Fibroblast of skin of left biceps (primary cell): ENCODE results near the gene CNTN5.

Source experiments
- DNase-seq, 2 experiments: peaks; one replicate each; pipeline ENCODE4 v3.0.0-alpha.2; 2013; ENCODE audit warnings: low read depth in 2 of 2

CNTN5 gene

GRCh38 chr11:99509863-99510262, 489.1 kb downstream of the CNTN5 start:
- no peak for DNase-seq

GRCh38 chr11:99513368-99513767, 492.6 kb downstream of the CNTN5 start:
- DNase-seq = no peak

- DNase-seq = no peak
These were observed 498.3 kb downstream of the CNTN5 start for GRCh38 chr11:99519095-99519494.

- DNase-seq = peak; percentile 6 to 14
These were observed 501.9 kb downstream of the CNTN5 start for GRCh38 chr11:99522467-99523173.

- no peak for DNase-seq
These were observed 510.7 kb downstream of the CNTN5 start for GRCh38 chr11:99531468-99531867.

- no peak for DNase-seq
These were observed 514.1 kb downstream of the CNTN5 start for GRCh38 chr11:99534812-99535211.

- DNase-seq = no peak
These were observed 514.7 kb downstream of the CNTN5 start for GRCh38 chr11:99535406-99535805.

GRCh38 chr11:99535819-99536218, 515.1 kb downstream of the CNTN5 start:
- DNase-seq = no peak

GRCh38 chr11:99537681-99538080, 516.9 kb downstream of the CNTN5 start:
- DNase-seq = no peak

- DNase-seq = no peak
These were observed 524.9 kb downstream of the CNTN5 start for GRCh38 chr11:99545616-99546015.

GRCh38 chr11:99548264-99548663, 527.5 kb downstream of the CNTN5 start:
- DNase-seq = no peak

- DNase-seq = no peak
These were observed 533.6 kb downstream of the CNTN5 start for GRCh38 chr11:99554232-99554903.

- DNase-seq = no peak
These were observed 534.7 kb downstream of the CNTN5 start for GRCh38 chr11:99555486-99555885.

- DNase-seq = no peak
These were observed 544.6 kb downstream of the CNTN5 start for GRCh38 chr11:99565333-99565732.

GRCh38 chr11:99567334-99567956, 546.7 kb downstream of the CNTN5 start:
- DNase-seq = no peak

GRCh38 chr11:99568808-99569207, 548.1 kb downstream of the CNTN5 start:
- DNase-seq = no peak

GRCh38 chr11:99571094-99571493, 550.3 kb downstream of the CNTN5 start:
- DNase-seq = no peak

- DNase-seq = no peak
These were observed 564.1 kb downstream of the CNTN5 start for GRCh38 chr11:99584830-99585229.

- DNase-seq = no peak
These were observed 564.9 kb downstream of the CNTN5 start for GRCh38 chr11:99585606-99586005.

GRCh38 chr11:99589771-99590170, 569.0 kb downstream of the CNTN5 start:
- DNase-seq = no peak

GRCh38 chr11:99592266-99592665, 571.5 kb downstream of the CNTN5 start:
- no peak for DNase-seq

- no peak for DNase-seq
These were observed 572.4 kb downstream of the CNTN5 start for GRCh38 chr11:99593197-99593596.

- no peak for DNase-seq
These were observed 580.4 kb downstream of the CNTN5 start for GRCh38 chr11:99601179-99601578.
